OCI-LY7 (cell line): ENCODE measurements around the gene ABHD12. TPM values are rescaled to one million over a fixed set of nuclear protein-coding genes. Genes with fewer than 3 reads are reported as not detected.

Source experiments
- BruUV-seq: library from RNA; stranded (reverse); fragments of 400-500 nt; replicated peaks from 2 replicates; lab custom pipeline; 2021; lab: Mats Ljungman, UMichigan
- CTCF ChIA-PET: fragments of 300-600 bp; sonication (Branson Sonifier 250); formaldehyde crosslinking; loops from one replicate; lab custom pipeline; 2022; ENCODE audit warnings: antibody characterized with exemption; ENCODE audit not compliant: unreplicated experiment; lab: Charles Lee
- POLR2A ChIA-PET: fragments of 300-600 bp; sonication (Branson Sonifier 250); formaldehyde crosslinking; loops from one replicate; lab custom pipeline; 2022; ENCODE audit warnings: antibody characterized with exemption; lab: Charles Lee
- DNase-seq: peaks from one replicate; pipeline ENCODE4 v3.0.0-alpha.2; 2015; ENCODE audit warnings: low spot score
- H2AFZ ChIP-seq: fragments of 200-600 bp; sonication (generic), shearing (Covaris generic); 2 replicates; pipeline ENCODE4 v1.6.1; 2014; ENCODE audit warnings: mild to moderate bottlenecking, antibody characterized with exemption, low read length, moderate library complexity
- H3K27ac ChIP-seq: fragments of 200-600 bp; sonication (generic); 2 replicates; pipeline ENCODE4 v1.5.1; 2014; ENCODE audit warnings: mixed run types, low read depth, mild to moderate bottlenecking, moderate library complexity, low read length, inconsistent platforms; ENCODE audit not compliant: poor library complexity, severe bottlenecking
- H3K36me3 ChIP-seq: fragments of 200-600 bp; sonication (generic); 2 replicates; pipeline ENCODE4 v1.6.1; 2014; ENCODE audit warnings: mild to moderate bottlenecking, antibody characterized with exemption, low read length, moderate library complexity, mixed read lengths; ENCODE audit not compliant: insufficient read depth
- H3K4me1 ChIP-seq: fragments of 200-600 bp; sonication (generic); 2 replicates; pipeline ENCODE4 v1.5.1; 2014; ENCODE audit warnings: mild to moderate bottlenecking, low read length; ENCODE audit not compliant: insufficient read depth, poor library complexity, severe bottlenecking
- H3K4me2 ChIP-seq: fragments of 200-600 bp; sonication (generic); 2 replicates; pipeline ENCODE4 v1.6.1; 2014; ENCODE audit warnings: mild to moderate bottlenecking, low read length
- H3K4me3 ChIP-seq: fragments of 200-600 bp; sonication (generic); 2 replicates; pipeline ENCODE4 v1.5.1; 2014; ENCODE audit warnings: mild to moderate bottlenecking, low read depth, low read length; ENCODE audit not compliant: poor library complexity, severe bottlenecking
- H3K79me2 ChIP-seq: fragments of 200-600 bp; sonication (generic); 2 replicates; pipeline ENCODE4 v1.6.1; 2016; ENCODE audit warnings: low read depth, mild to moderate bottlenecking, low read length, moderate library complexity, mixed read lengths; ENCODE audit not compliant: insufficient read depth
- H3K9me2 ChIP-seq: fragments of 200-600 bp; sonication (generic); 2 replicates; pipeline ENCODE4 v1.6.1; 2016; ENCODE audit warnings: mild to moderate bottlenecking, low read length, mixed read lengths; ENCODE audit not compliant: insufficient read depth
- H3K9me3 ChIP-seq: fragments of 200-600 bp; sonication (generic); 2 replicates; pipeline ENCODE4 v1.6.1; 2014; ENCODE audit warnings: mild to moderate bottlenecking, mixed run types, low read length, mixed read lengths
- H4K20me1 ChIP-seq: fragments of 200-600 bp; sonication (generic); 2 replicates; pipeline ENCODE4 v1.6.1; 2014; ENCODE audit warnings: mild to moderate bottlenecking, antibody characterized with exemption, low read length, moderate library complexity, mixed read lengths; ENCODE audit not compliant: insufficient read depth
- CTCF ChIP-seq: fragments of 200-600 bp; sonication (generic); conservative IDR thresholded peaks from 2 replicates; pipeline ENCODE4 v1.5.1; 2014; ENCODE audit warnings: mild to moderate bottlenecking, antibody characterized with exemption, low read length, moderate library complexity, mixed read lengths
- EZH2phosphoT487 ChIP-seq: fragments of 200-600 bp; sonication (generic); IDR thresholded peaks from 2 replicates; pipeline ENCODE4 v1.6.1; 2018; ENCODE audit warnings: low read depth, borderline replicate concordance, mild to moderate bottlenecking, mixed run types, antibody characterized with exemption, low read length, moderate library complexity, mixed read lengths
- intact Hi-C: fragments of 100-400 bp; cut with micrococcal nuclease; formaldehyde crosslinking; loops from one replicate; pipeline ENCODE4 v1.10.0; 2022; ENCODE audit not compliant: unreplicated experiment
- total RNA-seq, 2 experiments: library from RNA; depleted of rRNA in 1 of 2; stranded (reverse); fragments of >200 nt in 1 of 2; shearing (Covaris generic) in 1 of 2; gene quantifications; 2 replicates each; pipeline ENCODE4 v1.2.3, GENCODE V29; 2014 to 2022

Gene ABHD12
- total RNA-seq, 2 experiments from 2014 or later, result 10.6 to 12.9 TPM

- Histone ChIP-seq H3K4me3 (no peak overlapping the region), H3K4me2 (no peak overlapping the region), H2AFZ (no peak overlapping the region), H3K79me2 (no peaks in the 10 kb centered on the region), H3K9me2 (no peaks in the 10 kb centered on the region), H3K4me1 (no peaks in the 10 kb centered on the region), H4K20me1 (no peaks in the 10 kb centered on the region), H3K9me3 (no peaks in the 10 kb centered on the region), H3K36me3 (no peaks in the 10 kb centered on the region), H3K27ac (no peak overlapping the region)
- ChIA-PET CTCF (no interaction called here), POLR2A (no interaction called here)
- no TSS peak for BruUV-seq
- DNase-seq, result no peak
- intact Hi-C loops, result no loop called here
- no peak for TF ChIP-seq EZH2phosphoT487
- TF ChIP-seq CTCF, result no peak
Measured at GRCh38 chr20:25382704-25383370, 7.8 kb downstream of the ABHD12 start.

GRCh38 chr20:25380945-25381614 lies 9.6 kb downstream of the ABHD12 start:
- no peak overlapping the region for H3K4me2 ChIP-seq
- no TSS peak for BruUV-seq
- no peak overlapping the region for H3K4me3 ChIP-seq
- ChIA-PET CTCF (no interaction called here), POLR2A (no interaction called here)
- no peak overlapping the region for H2AFZ ChIP-seq
- H3K9me2 ChIP-seq, result no peaks in the 10 kb centered on the region
- H3K79me2 ChIP-seq, result no peaks in the 10 kb centered on the region
- no peaks in the 10 kb centered on the region for H4K20me1 ChIP-seq
- intact Hi-C loops, result no loop called here
- DNase-seq, result no peak
- no peak overlapping the region for H3K27ac ChIP-seq
- no peaks in the 10 kb centered on the region for H3K36me3 ChIP-seq
- no peaks in the 10 kb centered on the region for H3K4me1 ChIP-seq
- TF ChIP-seq EZH2phosphoT487, result no peak
- TF ChIP-seq CTCF, result no peak
- no peaks in the 10 kb centered on the region for H3K9me3 ChIP-seq
